ENCODE data around the gene TENT5C.

- TF ChIP-seq CTCF (conservative IDR thresholded peaks at IDR 0.05; ENCODE audit: low read length) (no peak), EZH2phosphoT487 (IDR thresholded peaks at IDR 0.05; ENCODE audit: borderline replicate concordance) (no peak)
These were observed 39.3 kb upstream of the TENT5C start for GRCh38 chr1:117566556-117566955.
